ENCODE results near the gene PDE4D.
"Not testable (repeated sequence)": the region's sequence is repeated elsewhere in the genome, so short reads cannot be mapped to it uniquely, and the experiment has no call there.

The PDE4D gene

DNA sequence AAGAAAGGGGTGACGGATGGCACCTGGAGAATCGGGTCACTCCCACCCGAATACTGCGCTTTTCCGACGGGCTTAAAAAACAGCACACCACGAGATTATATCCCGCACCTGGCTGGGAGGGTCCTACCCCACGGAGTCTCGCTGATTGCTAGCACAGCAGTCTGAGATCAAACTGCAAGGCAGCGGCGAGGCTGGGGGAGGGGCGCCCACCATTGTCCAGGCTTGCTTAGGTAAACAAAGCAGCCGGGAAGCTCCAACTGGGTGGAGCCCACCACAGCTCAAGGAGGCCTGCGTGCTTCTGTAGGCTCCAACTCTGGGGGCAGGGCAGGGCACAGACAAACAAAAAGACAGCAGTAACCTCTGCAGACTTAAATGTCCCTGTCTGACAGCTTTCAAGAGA lies 498.6 kb downstream of the PDE4D start:
- DNase-seq, result not testable (repeated sequence)

DNA sequence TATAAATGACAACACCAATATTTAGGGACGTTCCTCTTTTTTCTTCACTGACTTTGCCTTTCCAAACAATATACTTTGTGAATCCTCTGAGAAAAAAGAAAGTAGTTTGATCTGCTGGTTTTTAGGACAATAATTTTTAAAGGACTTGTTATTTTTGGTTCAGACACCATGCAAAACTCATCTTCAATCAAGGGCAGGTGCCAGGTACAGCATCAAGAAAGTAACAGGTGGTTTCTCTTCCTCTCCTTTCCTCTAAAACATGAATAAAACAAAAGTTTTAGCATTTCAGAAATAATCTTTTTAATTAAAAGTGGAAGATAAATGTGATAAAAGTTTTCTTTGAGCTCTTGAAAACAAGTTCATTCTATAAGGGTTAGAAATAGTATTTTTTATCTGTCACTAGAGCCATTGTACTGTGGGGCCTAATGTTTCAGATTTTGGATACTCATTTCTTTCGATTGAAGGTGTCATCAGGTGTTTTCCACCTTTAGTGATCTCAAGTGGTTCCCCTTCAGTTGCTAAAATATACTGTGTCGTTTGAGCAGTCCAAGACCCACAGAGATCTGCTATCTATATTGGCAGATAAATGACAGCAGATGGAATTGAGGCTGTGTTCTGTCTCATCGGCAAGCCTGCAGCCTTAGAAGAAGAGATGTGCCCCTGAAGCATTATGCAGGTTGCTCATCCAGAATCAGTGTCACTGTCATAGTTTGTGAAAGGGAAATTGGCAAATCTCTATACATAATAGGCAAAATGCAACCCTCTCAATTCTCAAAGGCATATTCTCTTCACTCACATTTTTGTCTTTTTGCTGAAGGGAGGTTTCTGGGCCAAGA lies 499.7 kb downstream of the PDE4D start:
- no peak for DNase-seq

DNA sequence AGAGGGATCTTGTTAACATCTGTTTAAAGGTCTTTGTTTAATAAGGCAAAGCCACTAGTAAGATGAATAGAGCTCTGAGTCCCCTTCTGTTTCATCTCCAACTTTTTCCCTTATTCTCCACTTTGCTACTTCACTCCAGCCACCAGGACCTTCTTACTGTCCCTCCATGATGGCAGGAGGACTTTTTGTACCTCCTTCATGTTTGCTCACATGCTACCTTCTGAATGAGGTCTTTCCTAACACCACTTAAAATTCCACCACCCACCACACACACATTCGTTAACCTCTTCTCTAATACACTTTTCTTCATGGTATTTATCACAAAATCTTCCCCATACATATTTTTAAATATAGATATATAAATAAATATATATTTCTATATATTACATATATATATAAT lies 501.9 kb downstream of the PDE4D start:
- no peak for DNase-seq

DNA sequence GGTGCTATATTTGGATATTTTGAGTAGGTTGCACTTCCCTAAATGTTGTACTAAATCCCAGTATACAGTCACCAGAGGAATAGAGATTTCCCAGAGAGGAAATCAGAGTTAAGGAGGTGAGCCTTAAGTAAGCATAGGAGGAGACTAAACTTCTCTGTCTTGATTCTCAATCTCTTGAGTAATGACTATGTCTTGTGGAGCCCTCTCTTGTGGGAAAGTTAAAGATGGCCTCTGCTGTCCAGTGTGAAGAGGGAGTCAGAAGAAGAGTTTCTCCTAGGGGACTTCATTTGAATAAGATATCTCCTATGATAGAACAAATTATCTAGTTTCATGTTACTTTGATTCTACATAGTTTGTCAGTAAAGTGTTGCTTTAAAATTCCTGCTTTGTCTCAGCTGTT lies 502.5 kb downstream of the PDE4D start:
- DNase-seq, result no peak

DNA sequence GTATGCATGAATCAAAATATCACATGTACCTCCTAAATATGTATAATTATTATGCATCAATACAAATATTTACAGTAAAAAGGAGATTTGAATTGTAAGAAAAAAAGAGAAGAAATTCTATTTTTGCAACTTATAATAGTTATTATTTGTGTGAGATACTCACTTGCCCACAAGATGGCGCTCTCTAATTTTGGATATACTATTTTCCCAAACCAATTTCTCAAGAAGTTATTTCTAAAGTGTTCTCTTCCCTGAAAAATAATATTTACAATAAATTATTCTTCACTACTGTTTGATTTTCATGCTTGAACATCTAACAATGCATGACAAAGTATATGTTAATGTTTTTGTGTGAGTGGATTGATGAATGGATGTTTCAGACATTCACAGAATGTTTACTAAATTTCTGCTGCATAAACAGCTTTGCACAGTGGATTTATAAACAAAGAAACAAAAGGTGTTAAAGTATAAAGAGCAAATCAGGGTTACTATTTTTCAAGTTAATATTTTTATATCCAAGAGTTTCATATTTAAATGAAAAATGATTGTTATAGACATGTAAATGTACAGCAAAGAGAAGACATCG lies 503.4 kb downstream of the PDE4D start:
- no peak for DNase-seq

DNA sequence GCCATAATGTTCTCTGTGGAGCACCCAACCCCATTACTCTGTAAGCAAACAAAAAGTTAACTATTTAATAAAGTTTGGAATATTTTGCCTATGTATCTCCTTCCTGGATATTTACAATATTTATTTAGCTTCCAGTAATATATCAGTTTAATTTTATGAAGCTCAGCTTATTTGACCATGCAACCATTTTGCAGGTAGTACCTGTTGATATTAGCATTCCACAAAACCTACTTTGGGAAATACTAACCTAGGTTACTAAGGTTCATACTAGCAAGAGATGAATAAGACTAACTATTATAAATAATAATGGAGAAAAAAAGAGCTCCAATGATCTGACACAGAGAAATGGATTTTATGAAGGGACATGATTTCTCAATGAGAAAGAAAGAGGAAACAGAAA lies 506.4 kb downstream of the PDE4D start:
- no peak for DNase-seq

DNA sequence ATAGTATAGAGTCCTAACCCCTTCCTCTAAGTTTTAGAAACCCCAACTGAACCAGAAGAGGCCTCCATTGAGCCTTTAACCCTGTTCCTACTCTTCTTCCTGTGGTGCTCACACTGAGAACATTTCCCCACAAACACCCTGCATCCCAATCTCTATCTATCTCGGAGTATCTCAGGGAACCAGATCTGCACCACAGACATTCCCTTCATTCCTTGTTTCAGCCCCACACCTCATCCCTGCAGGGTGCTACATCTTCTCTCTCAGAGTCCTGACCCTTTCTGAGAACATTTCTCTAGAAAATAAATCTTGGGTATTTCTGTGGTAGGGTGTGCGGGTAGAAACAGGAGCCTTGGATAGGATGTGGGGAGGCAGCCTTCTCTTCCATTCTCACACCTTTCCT lies 507.8 kb downstream of the PDE4D start:
- no peak for DNase-seq

DNA sequence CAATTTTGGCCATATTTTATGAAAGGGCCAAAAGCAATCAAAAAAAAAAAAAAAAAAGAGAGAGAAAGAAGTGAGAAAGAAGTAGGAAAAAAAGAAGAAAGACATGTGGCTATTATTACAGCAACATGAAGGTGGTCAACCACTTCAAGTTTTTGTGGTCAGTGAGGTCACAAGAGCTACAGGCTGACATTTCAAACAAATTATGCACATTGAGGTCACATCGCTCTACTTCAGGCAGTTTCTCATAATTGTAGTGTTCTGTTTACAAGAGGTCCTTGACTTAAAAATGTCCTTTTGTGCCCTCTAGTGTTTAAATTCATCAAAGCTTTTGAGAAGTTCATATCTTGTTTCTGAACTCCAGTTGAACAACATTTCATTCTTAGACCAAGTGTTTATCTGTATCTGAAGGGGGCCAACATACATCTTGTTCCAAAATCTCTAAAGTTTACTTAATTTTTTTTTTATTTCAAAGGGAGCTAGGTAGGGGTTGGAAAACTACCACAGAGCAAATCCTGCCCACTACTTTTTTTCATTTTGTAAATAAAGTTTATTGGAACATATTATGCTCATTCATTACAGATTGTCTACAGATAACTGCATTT lies 513.1 kb downstream of the PDE4D start:
- DNase-seq, result peak; percentile 32

DNA sequence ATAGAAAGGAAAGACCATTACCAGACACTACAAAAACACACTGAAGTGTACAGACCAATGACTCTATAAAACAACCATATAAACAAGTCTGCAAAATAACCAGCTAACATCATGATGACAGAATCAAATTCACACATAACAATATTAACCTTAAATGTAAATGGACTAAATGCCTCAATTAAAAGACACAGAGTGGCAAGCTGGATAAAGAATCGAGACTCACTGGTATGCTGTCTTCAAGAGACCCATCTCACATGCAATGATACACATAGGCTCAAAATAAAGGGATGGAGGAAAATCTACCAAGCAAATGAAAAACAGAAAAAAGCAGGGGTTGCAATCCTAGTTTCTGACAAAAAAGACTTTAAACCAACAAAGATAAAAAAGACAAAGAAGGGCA lies 519.5 kb downstream of the PDE4D start:
- not testable (repeated sequence) for DNase-seq

DNA sequence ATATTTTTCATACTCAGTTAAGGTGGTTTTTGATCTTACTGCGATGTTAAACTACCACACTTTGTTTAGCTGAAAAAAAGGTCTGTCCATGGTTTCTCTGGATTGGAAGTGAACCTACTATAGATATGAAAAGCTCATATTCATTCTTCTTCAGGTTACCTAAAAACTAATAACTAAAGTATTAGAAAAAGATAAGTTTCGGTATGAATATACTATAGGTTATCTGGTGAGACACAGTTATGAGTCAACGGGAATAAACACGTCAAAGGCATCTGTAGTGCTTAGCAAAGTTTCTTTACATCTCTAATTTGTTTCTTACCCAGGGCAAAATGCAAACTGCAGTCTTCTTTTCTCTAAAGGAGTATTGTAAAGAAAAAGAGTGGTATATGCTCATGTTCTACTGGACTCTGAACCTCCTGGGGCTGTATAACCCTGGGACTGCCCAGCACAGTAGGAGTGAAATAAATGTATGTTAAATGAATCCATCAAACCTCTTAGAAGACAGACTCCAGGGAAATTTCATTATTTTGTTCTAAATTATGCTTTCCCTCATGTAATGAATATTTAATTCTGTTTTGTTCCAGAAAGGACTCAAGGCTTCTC lies 521.9 kb downstream of the PDE4D start:
- DNase-seq, result no peak

DNA sequence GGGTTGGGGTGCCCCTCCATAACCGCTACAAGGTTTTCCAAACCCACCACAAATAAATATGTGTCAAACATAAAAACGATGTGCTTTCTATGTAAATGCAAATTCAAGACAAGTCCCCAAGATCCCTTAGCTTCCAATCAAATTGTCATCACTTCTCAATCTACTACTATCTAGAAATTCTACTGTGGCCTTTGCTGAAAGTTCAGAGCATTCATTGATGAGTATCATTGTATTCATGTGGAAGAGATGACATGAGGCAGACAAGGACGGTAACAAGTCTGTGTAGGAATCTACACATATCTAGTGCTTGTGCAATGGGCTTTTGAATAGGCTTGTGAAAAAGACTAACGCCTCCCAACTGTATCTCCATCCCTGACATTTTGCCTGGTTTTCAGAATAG lies 524.6 kb downstream of the PDE4D start:
- no peak for DNase-seq

DNA sequence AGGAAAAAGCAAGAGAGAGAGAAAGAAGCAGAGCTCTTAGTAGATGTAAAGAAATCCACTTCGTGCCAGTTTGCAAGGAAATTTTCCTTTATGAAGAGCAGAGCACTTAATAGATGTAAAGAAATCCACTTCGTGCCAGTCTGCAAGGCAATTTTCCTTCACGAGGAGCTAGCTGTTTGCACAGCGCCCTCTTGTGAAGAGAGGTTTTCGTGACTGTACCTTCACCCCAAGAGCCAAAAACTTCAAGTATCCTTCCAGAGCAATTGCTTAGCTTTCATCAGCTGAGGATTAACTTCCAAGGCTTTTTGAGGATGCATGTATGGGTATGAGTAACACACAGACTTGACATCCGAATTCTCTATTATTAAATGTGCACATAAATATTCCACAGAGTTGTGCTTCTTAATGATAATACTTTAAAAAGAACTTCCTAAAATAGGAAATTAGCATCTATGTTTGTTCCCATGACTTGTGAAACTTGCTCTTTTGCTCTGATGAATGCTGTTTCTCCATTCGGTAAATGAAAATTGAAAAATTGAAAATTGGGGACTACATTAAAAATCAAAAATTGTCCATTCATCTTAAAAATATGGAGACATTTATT lies 525.6 kb downstream of the PDE4D start:
- peak; percentile 29 for DNase-seq

DNA sequence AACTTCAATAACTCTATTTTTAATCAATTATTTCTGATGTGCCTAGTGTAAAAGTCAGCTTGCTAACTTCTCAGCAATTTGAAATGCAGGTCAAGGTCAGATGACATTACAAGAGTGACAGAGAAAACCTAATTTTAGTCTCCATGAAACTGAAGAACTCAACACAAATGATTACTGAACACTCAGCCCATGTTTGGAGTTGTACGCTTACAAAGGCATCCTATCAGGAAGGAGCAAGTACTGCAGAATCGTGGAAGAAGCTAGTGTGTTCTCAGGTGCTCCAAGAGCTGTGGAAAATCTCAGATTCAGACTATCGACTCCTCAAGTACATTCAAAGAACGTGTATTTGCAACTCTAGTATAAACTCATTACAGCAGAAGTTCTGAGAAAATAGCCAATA lies 526.7 kb downstream of the PDE4D start:
- no peak for DNase-seq

DNA sequence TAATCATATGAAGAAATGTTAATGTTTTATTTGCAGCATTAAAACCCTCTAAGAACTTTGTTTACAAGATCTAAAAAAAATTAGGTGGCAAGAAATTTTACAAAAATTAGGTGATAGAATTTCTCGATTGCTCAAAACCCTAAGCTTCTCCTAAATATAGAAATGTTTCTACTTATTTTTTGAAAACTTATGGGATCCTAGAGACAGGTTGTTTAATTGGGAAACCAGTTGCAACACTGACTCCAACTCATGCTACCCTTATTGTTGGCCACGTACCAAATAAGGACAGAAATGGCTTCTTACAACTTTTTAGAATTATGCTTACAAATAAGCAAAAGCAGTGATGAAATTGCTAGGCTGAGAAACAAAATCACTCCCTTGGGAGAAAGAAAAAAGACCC lies 531.1 kb downstream of the PDE4D start:
- DNase-seq, result no peak

DNA sequence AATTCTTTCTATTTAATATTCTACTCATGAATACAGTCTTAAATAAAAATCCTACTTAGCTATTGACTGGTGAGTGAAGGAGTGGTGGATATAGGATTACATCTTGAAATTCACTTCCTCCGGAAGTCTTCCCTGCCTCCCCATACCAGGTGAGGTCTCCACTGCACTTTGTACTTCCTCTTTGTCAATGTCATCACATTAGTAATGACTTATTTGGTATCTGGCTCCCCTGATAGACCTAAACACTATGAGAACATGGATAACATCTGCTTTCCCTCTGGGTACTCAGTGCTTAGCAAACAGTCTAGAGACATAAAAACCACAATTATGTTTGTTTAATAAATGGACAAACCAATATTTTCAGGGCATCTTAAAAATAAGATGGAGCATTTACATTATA lies 532.1 kb downstream of the PDE4D start:
- no peak for DNase-seq

DNA sequence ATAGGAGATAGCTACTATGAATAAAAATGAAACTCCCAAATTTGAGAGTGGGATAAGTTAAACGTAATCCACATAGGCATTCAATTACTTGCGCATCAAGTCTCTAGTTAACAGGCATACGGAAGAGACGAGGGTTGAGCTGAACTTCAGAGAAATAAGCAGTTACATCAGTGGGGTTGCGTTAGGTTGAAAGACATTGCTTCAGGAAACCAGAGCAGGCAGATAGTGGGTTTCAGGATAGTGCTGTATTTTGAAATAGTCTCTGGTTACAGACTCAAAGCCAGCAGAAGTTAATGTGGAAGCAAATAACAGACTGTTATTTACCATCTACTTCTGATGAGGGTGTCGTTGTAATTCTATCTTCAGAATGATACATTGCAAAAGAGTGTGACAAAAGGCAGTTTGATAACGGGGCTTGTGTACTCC lies 533.4 kb downstream of the PDE4D start:
- no peak for DNase-seq

DNA sequence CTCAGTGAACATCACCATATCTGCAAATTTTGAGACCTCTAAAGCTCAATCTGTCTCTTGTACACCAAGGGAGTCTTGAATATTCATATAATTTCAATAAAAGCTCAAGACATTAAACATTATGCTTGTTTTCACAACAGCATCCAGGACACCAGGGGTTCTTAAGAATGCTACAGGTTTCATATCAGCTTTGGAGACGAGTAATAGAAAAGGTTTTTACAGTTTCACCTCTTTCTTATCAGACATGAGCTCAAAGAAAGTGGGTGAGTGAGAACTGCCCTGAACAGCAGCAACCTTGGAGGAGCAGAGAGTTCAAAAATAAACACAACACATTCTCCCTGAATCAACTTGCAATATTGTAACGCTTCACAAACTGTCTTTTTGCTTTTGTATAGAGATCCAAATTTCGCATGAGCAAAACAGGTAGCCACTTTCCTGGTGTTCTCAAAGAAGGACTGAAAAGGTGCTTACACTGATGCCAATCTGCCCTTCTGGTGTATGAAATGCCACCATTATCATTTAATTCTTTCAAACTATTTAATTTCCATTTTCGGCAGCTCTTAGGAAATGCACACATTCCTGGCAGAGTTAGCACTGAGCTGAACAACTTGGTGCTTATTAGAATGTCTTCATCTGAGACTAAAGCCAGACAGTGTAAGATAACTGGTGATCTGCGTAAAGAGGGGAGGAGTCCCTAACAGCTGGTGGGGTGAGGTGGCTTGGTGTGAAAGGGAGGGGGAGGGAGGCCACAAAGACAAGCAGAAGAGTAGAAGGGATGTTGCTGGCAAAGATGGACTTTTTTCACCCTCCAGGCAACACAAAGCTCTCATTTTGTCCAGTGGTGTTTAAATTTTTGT lies 535.3 kb downstream of the PDE4D start:
- DNase-seq, result no peak

DNA sequence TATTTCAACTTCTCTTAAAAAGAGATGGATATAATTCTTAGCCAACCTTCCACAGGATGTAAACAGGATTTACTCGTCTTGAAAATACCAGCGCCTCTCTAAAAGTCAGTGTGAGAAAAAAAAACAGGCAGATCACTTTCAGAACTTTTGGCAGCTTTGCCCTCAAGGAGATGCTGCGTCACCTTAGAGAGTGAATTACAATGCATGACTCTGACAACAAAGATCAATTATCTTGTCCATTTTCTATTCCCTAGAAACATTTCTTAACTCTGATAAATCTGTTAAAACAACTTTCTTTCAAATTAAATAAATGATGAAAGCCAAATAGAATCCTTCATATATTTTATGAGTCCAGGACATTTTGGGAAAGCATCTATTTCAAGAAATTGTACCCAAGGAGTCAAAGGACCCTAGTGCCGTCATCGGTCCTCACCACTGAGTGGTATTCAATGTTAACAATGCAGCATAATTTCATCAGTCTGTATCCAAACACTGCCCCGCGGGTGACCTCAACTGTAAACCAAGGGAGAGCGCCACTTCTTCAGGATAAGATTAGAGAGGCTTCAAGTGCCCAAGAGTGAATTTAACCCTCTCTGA lies 536.0 kb downstream of the PDE4D start:
- no peak for DNase-seq

DNA sequence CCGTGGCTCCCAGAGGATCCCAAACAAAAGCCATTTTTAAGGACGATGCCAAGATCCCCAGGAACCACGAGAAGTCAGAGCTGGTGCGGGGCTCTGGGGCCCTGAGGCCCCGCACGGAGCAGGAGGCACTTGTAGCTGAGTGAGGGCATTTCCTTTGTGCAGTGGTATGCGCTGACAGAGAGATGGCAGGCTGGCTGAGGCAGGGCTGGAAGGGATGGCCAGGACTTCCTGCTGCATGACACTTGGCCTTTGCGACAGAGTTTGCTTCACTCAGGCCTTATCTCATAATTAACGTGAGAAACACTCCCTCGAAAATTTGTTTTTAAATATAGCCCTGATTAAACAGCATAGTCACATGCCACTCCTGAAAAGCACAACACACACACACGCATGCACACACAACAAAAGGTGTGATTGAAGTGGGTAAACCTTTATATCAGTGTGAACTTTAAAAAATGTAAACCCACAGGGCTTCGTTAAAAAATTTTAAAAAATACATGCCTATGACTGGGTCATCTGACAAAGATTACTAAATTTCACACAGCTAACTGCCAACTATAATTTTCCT lies 536.6 kb downstream of the PDE4D start:
- DNase-seq, result no peak

DNA sequence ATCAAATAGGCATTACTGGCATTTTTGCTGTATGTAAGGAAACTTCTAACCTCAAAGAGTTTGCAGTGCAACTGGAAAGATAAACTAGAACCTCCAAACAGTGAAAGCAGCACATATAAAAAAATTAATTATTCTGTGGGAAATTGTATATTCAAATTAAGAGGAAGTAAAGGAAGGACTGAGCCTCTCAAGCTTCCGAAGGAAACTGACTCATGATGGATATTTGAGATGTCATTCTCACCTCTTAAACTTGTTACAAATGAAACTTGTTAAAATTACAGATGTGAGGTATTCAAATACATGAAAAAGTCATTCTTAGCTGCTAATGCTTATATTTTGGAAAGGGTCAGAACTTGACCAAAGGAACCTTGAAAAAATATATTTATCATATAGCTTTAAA lies 538.7 kb downstream of the PDE4D start:
- no peak for DNase-seq

DNA sequence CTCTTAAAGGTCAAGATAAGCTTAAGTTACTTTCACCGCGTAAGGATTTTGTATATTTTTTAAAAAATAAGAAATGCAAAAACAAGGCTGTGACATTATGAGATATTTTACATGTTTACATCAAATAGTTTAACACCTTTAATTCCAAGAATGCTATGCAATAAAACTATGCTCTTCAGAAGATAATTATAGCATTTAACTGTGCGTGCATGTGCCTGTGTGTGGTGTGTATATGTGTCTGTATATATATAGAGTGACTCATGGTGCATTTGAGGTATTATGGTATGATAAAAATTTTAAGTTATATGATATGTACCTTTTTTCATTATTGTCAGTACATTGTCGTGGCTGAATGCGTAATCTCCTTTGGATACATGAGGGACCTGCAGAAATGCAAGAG lies 539.3 kb downstream of the PDE4D start:
- no peak for DNase-seq
